HG03139 (cell line): ENCODE data around the gene HOXB13.

ENCODE experiments used
- ATAC-seq: cut with Tn5 transposase; IDR thresholded peaks from one replicate; pipeline ENCODE4 v1.9.1; 2021; ENCODE audit not compliant: unreplicated experiment

HOXB13 gene

GRCh38 chr17:48715496-48716399, 12.8 kb downstream of the HOXB13 start:
- ATAC-seq: no peak

- no peak for ATAC-seq
These were observed 17.4 kb downstream of the HOXB13 start for GRCh38 chr17:48711128-48711527.

- no peak for ATAC-seq
These were observed 23.9 kb downstream of the HOXB13 start for GRCh38 chr17:48704361-48705248.

- ATAC-seq: no peak
These were observed 26.6 kb downstream of the HOXB13 start for GRCh38 chr17:48701864-48702532.

- ATAC-seq: no peak
These were observed 35.4 kb downstream of the HOXB13 start for GRCh38 chr17:48693178-48693577.

GRCh38 chr17:48692049-48692448, 36.5 kb downstream of the HOXB13 start:
- no peak for ATAC-seq

- no peak for ATAC-seq
These were observed 37.9 kb downstream of the HOXB13 start for GRCh38 chr17:48690655-48691054.

- no peak for ATAC-seq
These were observed 46.9 kb downstream of the HOXB13 start for GRCh38 chr17:48681609-48682008.

GRCh38 chr17:48679385-48680096, 49.0 kb downstream of the HOXB13 start:
- ATAC-seq: no peak

- no peak for ATAC-seq
These were observed 50.2 kb downstream of the HOXB13 start for GRCh38 chr17:48678141-48678971.

GRCh38 chr17:48676963-48677558, 51.5 kb downstream of the HOXB13 start:
- no peak for ATAC-seq
